BLaER1 (cell line): ENCODE results near the gene KRT86.
"Not testable (repeated sequence)": the region's sequence is repeated elsewhere in the genome, so short reads cannot be mapped to it uniquely, and the experiment has no call there.

Experiments used
- H3K27ac ChIP-seq: shearing (Covaris generic); formaldehyde crosslinking; 2 replicates; pipeline ENCODE4 v1.8.1; 2022
- H3K27me3 ChIP-seq: shearing (Covaris generic); formaldehyde crosslinking; 2 replicates; pipeline ENCODE4 v1.8.1; 2022
- H3K36me3 ChIP-seq: shearing (Covaris generic); formaldehyde crosslinking; 2 replicates; pipeline ENCODE4 v1.8.1; 2022
- H3K4me1 ChIP-seq: shearing (Covaris generic); formaldehyde crosslinking; 2 replicates; pipeline ENCODE4 v1.8.1; 2022
- H3K4me2 ChIP-seq: shearing (Covaris generic); formaldehyde crosslinking; 2 replicates; pipeline ENCODE4 v1.8.1; 2022
- H3K4me3 ChIP-seq: shearing (Covaris generic); formaldehyde crosslinking; 2 replicates; pipeline ENCODE4 v1.8.1; 2022
- H3K9ac ChIP-seq: shearing (Covaris generic); formaldehyde crosslinking; 2 replicates; pipeline ENCODE4 v1.8.1; 2022
- H3K9me3 ChIP-seq: shearing (Covaris generic); formaldehyde crosslinking; 2 replicates; pipeline ENCODE4 v1.8.1; 2022
- H4K20me1 ChIP-seq: shearing (Covaris generic); formaldehyde crosslinking; 2 replicates; pipeline ENCODE4 v1.8.1; 2022
- Cebpa-rat ChIP-seq: shearing (Covaris generic); IDR thresholded peaks from 2 replicates; pipeline ENCODE4 v1.8.1; 2022

The KRT86 gene

DNA sequence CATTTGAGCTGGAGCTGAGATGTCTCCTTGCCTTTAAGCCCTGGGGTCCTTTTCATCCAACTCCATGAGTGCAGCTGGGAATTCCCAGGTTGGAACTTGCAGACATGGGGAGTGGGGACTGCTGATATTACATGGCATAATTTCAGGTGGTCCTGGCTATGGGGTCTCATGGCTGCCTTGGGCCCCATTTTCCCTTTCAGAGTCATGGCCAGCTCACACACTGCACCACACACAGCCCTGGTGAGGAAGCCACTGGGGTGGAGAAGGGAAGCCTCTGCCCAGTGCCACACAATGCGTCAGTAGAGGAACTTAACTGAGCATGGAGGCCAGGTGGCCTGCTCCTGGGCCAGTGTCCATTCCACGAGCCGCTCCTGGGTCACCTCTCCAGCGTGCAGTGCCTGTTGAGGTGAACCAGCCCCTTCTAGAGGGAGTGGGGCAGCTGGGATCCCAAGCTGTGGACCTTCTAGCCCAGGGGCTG, 17.3 kb upstream of the KRT86 start:
- Histone ChIP-seq H3K4me3 (no peak overlapping the region), H3K9me3 (peaks cover under 1% of the 10 kb centered on the region; the same call in 1 of the 2 replicates), H3K27ac (no peak overlapping the region), H3K9ac (no peak overlapping the region), H3K4me1 (peaks cover 19% of the 10 kb centered on the region), H3K36me3 (no peaks in the 10 kb centered on the region), H3K27me3 (no peaks in the 10 kb centered on the region), H3K4me2 (no peak overlapping the region), H4K20me1 (no peaks in the 10 kb centered on the region)
- no peak for TF ChIP-seq Cebpa-rat

DNA sequence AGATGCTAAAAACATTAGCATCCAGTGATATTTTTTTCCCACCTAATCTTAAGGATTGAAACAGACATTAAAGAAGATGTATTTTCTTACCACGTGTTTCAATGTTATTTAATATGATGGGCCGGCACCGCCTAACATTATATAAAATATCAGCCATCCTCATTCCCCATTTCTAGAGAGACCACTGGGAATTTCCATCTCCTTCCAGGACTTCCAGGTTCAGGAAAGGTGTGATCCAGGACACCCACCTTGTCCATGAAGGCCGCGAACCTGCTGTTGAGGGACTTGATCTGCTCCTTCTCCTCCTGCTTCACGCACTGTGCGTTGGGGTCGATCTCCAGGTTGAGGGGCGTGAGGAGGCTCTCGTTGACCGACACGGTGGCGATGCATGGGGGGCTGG, 16.5 kb upstream of the KRT86 start:
- not testable (repeated sequence) for H3K27me3 ChIP-seq, H3K4me3 ChIP-seq, H3K9me3 ChIP-seq, H4K20me1 ChIP-seq, H3K4me2 ChIP-seq, H3K9ac ChIP-seq, H3K36me3 ChIP-seq, H3K27ac ChIP-seq
- peaks cover 14% of the 10 kb centered on the region for H3K4me1 ChIP-seq

DNA sequence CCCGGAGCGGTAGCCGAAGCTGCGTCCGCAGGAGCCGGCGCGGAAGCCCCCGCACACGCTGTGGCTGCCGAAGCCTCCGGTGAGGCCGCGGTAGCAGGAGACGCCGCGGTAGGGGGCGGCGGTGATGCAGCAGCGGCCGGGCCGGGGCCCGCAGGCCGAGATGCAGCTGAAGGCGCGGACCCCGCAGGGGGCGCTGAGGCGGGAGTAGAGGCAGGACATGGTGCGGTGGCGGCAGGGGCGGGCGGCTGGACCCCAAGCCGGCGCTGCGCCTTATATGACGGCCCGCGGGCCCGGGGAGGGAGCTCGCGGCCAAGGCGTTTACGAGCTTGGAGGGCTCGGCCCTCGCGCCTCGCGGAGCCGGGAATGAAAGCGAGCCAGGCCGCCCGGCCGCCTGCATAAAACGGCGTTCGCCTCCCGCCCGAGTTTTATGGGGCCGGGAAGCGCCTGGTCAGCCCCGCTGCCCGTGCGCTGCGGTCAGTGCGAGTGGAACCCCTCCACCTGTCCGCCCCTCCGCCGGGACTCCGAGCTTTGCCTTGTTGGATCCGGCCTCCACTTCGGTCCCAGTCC, 16.0 kb upstream of the KRT86 start:
- H3K36me3 ChIP-seq, result no peaks in the 10 kb centered on the region
- H3K9ac ChIP-seq, result no peak overlapping the region
- peaks cover 14% of the 10 kb centered on the region for H3K4me1 ChIP-seq
- H3K27me3 ChIP-seq, result no peaks in the 10 kb centered on the region
- no peak for TF ChIP-seq Cebpa-rat
- H3K4me3 ChIP-seq, result no peak overlapping the region
- H3K9me3 ChIP-seq, result peaks cover 9% of the 10 kb centered on the region
- H4K20me1 ChIP-seq, result no peaks in the 10 kb centered on the region
- H3K4me2 ChIP-seq, result no peak overlapping the region
- no peak overlapping the region for H3K27ac ChIP-seq

DNA sequence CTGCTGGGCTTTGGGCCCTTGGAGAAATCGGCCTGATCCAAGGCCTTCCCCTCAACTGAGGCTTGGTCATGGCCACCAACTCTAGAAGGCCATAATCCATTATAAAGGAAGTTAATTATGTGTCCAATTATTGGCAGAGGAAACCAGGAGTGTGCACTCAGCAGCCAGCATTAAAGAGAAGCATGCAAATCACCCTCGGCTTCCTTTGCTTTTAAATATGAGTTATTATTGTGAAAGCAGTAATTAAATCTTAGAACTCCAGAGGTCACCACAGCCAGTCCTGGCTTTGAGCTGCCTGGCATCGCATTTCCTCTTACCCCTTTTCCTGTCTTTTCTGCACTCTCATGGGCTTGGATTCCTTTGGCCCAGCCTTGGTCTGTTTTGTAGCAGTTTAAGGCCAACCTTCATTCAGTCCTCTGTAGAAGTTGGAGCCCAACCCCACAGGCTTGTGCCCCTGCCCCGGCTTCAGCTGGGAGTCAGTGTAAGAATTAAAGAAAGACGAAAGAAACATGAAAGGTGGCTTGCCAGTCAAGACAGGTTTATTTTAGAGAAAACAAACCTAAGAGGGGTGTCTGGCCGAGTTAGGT, 14.7 kb upstream of the KRT86 start:
- Histone ChIP-seq H3K4me2 (peak overlapping the region; percentile 25), H3K9me3 (peaks cover 9% of the 10 kb centered on the region), H3K36me3 (no peaks in the 10 kb centered on the region), H3K27me3 (no peaks in the 10 kb centered on the region), H4K20me1 (no peaks in the 10 kb centered on the region), H3K9ac (no peak overlapping the region), H3K4me1 (peaks cover 14% of the 10 kb centered on the region), H3K4me3 (no peak overlapping the region), H3K27ac (no peak overlapping the region)
- no peak for TF ChIP-seq Cebpa-rat

DNA sequence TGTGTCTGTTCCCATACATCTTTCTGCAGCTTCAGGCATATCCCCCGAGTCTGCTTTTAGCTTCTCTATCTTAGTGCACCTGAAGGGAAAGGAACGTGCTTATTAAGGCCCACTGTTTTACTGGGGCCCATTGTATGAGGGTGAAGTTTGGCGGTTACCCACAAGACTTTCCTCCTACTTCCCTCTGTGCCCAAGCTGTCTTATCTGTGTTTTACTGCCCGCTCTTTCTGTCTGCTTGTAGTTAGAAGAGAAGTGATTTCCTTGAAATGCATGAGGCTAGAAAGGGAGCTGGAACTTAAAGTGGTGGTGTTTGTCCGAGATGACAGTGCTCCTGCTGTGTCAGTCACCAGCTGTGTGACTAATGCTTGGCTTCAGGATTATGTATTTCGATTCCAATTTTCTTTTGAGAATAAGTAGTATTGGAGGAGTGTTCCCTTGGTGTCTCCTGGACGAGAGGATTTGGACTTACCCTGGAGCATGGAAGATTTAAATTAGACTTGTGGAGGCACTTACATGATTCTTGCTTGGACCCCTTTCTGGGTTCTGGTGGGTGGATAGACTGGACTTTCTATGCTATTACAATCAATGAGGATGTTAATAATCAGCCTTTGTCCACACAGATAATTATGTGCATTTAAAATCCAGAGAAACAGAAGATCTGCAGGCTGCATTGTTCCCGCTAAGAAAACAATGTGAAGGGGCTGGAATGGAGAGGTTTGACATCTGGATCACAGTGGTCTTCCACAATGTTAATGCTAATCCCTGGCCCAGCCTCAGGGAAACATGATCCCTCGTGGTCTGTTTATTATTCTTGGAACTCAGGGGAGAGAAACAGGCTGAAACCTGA, 13.9 kb upstream of the KRT86 start:
- H4K20me1 ChIP-seq, result no peaks in the 10 kb centered on the region
- no peak overlapping the region for H3K4me3 ChIP-seq
- H3K36me3 ChIP-seq, result no peaks in the 10 kb centered on the region
- H3K4me1 ChIP-seq, result peaks cover 14% of the 10 kb centered on the region
- peaks cover 9% of the 10 kb centered on the region for H3K9me3 ChIP-seq
- no peaks in the 10 kb centered on the region for H3K27me3 ChIP-seq
- H3K9ac ChIP-seq, result no peak overlapping the region
- peak overlapping the region; percentile 25 for H3K4me2 ChIP-seq
- TF ChIP-seq Cebpa-rat, result no peak
- no peak overlapping the region for H3K27ac ChIP-seq

DNA sequence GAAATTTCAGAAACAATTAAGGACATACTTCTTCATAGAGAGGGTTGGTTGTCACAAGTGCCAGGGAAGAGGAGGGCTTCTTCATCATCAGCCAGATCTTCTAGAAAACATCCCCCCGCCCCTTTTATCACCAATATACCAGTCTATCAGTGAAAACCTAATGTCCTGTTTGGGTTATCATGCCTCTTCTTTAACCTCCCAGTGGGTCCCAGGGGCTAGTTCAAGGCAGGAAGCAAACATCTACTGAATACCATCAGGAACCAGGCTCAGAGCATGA, 13.3 kb upstream of the KRT86 start:
- H3K27me3 ChIP-seq, result no peaks in the 10 kb centered on the region
- no peak overlapping the region for H3K9ac ChIP-seq
- no peaks in the 10 kb centered on the region for H4K20me1 ChIP-seq
- H3K27ac ChIP-seq, result no peak overlapping the region
- H3K4me2 ChIP-seq, result no peak overlapping the region
- no peak overlapping the region for H3K4me3 ChIP-seq
- H3K9me3 ChIP-seq, result peaks cover 9% of the 10 kb centered on the region
- H3K4me1 ChIP-seq, result peaks cover 14% of the 10 kb centered on the region
- H3K36me3 ChIP-seq, result no peaks in the 10 kb centered on the region
- no peak for TF ChIP-seq Cebpa-rat

DNA sequence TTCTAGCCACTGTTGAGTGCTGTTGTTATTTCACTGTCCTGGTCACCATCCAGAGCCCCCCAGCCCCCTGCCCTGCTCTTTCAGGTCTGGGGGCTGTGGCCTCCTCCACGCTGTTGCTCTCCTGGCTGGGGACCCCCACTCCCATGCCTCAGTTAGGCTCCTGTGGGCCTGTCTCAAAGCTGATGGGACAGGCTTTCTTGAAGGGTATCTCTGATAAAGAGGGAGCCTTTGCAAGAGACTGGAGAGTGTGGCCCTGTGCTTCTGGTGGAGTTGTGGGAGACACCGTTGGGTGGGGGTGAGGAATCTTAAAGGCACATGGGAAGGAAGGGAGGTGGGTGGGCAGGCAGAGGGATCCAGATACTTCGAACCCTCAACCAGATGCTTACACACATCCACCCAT, 12.2 kb upstream of the KRT86 start:
- no peak overlapping the region for H3K9ac ChIP-seq
- H3K36me3 ChIP-seq, result no peaks in the 10 kb centered on the region
- H3K27me3 ChIP-seq, result no peaks in the 10 kb centered on the region
- no peak overlapping the region for H3K4me3 ChIP-seq
- H4K20me1 ChIP-seq, result no peaks in the 10 kb centered on the region
- H3K9me3 ChIP-seq, result peaks cover 9% of the 10 kb centered on the region
- no peak overlapping the region for H3K4me2 ChIP-seq
- peaks cover 14% of the 10 kb centered on the region for H3K4me1 ChIP-seq
- H3K27ac ChIP-seq, result no peak overlapping the region
- no peak for TF ChIP-seq Cebpa-rat

DNA sequence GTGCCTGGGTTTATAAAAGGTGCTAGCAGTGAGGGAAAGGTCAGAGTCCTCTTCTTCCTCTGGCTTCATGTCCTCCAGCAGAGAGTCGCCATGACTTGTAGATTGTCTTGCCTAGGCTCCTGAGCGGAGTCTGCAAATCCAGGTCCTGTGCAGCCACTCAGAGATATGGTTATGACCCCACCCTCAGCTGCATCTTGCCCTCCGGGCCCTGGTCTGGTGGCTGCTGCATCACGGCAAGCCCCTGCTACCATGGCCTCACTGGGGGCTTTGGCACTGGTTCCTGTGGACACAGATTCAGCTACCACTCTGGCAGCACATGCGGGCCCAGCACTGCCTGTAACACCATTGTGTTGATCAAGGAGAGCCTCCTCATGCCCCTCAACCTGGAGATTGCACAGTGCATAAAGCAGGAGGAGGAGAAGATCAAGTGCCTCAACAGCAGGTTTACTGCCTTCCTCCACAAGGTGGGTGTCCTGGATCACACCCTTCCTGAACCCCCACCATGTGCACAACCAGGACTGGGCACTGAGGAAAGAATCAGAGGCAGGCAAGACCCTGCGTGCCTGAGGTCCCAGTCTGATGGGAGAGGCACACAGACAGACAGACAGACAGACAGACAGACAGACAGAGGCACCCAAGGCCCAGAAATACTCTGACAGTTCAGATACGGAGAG, 10.5 kb upstream of the KRT86 start:
- no peak overlapping the region for H3K4me2 ChIP-seq
- H3K27me3 ChIP-seq, result no peaks in the 10 kb centered on the region
- no peak overlapping the region for H3K9ac ChIP-seq
- no peak for TF ChIP-seq Cebpa-rat
- no peak overlapping the region for H3K27ac ChIP-seq
- H3K36me3 ChIP-seq, result no peaks in the 10 kb centered on the region
- no peak overlapping the region for H3K4me3 ChIP-seq
- H3K4me1 ChIP-seq, result peaks cover 14% of the 10 kb centered on the region
- H3K9me3 ChIP-seq, result peaks cover 9% of the 10 kb centered on the region
- H4K20me1 ChIP-seq, result no peaks in the 10 kb centered on the region

DNA sequence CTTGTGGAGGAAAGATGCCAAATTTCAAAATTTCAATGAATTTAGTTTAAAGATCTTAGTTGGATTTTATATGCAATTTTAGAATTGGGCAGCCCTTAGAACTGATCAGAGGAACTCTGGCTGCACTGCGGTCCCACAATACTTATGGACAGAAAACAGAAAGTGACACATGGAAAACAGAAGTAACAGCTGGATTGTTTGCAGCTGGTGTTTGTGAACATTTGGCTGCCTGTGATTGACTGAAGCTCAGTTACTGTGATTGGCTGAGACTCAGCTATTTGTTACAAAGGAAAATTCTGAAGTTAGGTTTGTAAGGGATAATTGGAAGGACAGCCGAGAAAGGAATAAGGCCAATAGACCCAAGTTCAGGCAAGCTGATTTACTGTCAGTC, 10.0 kb upstream of the KRT86 start:
- Histone ChIP-seq H3K9ac (no peak overlapping the region), H4K20me1 (no peaks in the 10 kb centered on the region), H3K4me3 (no peak overlapping the region), H3K4me1 (peaks cover 14% of the 10 kb centered on the region), H3K27ac (no peak overlapping the region), H3K27me3 (no peaks in the 10 kb centered on the region), H3K36me3 (no peaks in the 10 kb centered on the region), H3K9me3 (peaks cover 9% of the 10 kb centered on the region), H3K4me2 (no peak overlapping the region)
- TF ChIP-seq Cebpa-rat, result no peak

DNA sequence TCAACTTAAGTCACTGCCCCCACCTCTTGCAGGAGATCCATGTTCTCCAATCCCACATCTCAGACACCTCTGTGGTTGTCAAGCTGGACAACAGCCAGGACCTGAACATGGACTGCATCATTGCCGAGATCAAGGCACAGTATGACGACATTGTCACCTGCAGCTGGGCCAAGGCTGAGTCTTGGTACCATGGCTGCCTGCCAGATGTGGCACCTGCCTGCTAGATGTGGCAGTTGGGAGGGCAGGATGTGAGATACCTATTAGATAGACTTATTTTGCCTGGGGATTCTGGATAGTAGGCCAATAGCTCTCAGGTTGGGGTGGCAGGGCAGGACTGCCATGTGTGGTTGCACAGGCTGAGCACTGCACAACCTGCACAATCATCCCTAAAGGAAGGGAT, 7.9 kb upstream of the KRT86 start:
- Histone ChIP-seq H3K4me1 (no peaks in the 10 kb centered on the region), H3K4me3 (no peak overlapping the region), H3K9me3 (peaks cover 9% of the 10 kb centered on the region), H3K4me2 (no peak overlapping the region), H4K20me1 (no peaks in the 10 kb centered on the region), H3K27ac (no peak overlapping the region), H3K9ac (no peak overlapping the region), H3K27me3 (no peaks in the 10 kb centered on the region), H3K36me3 (no peaks in the 10 kb centered on the region)
- TF ChIP-seq Cebpa-rat, result no peak
